ENCODE measurements around the gene SLC7A11.

SLC7A11 gene

GRCh38 chr4:138161351-138161750, 80.8 kb downstream of the SLC7A11 start:
- no peak for DNase-seq (ENCODE audit: low spot score)

- no peak for DNase-seq (ENCODE audit: low spot score)
Observed at GRCh38 chr4:138158746-138159297, 83.3 kb downstream of the SLC7A11 start.

GRCh38 chr4:138140879-138141278, 101.3 kb downstream of the SLC7A11 start:
- no peak for DNase-seq (ENCODE audit: low spot score)

- no peak for DNase-seq (ENCODE audit: low spot score)
Observed at GRCh38 chr4:138138774-138139173, 103.4 kb downstream of the SLC7A11 start.

GRCh38 chr4:138135610-138136009, 106.5 kb downstream of the SLC7A11 start:
- DNase-seq (ENCODE audit: low spot score), result no peak

- DNase-seq (ENCODE audit: low spot score), result no peak
Observed at GRCh38 chr4:138118270-138118669, 123.9 kb downstream of the SLC7A11 start.

- DNase-seq (ENCODE audit: low spot score), result no peak
Observed at GRCh38 chr4:138115053-138115452, 127.1 kb downstream of the SLC7A11 start.

- DNase-seq (ENCODE audit: low spot score), result no peak
Observed at GRCh38 chr4:138114434-138114833, 127.7 kb downstream of the SLC7A11 start.

Measured in activated CD4-positive, alpha-beta T cell treated with anti-CD3 and anti-CD28 coated beads, Interleukin-2, Interleukin-4, amounts not matched to agents 100 ng/mL and 50 ng/mL, durations not matched to agents 16 hours and 8 hours (primary cell).